Activated gamma-delta T cell (primary cell): ENCODE measurements around the gene DHX8.

Source experiments
- DNase-seq: peaks from one replicate; lab custom pipeline; 2025; lab: John Stamatoyannopoulos, UW

DHX8 gene

GRCh38 chr17:43547189-43547550 lies 63.4 kb downstream of the DHX8 start:
- DNase-seq = no peak

GRCh38 chr17:43547659-43548256 lies 64.0 kb downstream of the DHX8 start:
- DNase-seq = no peak

GRCh38 chr17:43548689-43549379 lies 65.1 kb downstream of the DHX8 start:
- no peak for DNase-seq

GRCh38 chr17:43549496-43549895 lies 65.7 kb downstream of the DHX8 start:
- no peak for DNase-seq

- DNase-seq = no peak
Measured at GRCh38 chr17:43550754-43551153, 67.0 kb downstream of the DHX8 start.

- DNase-seq = no peak
Measured at GRCh38 chr17:43552229-43552837, 68.6 kb downstream of the DHX8 start.

GRCh38 chr17:43553573-43553972 lies 69.8 kb downstream of the DHX8 start:
- DNase-seq = no peak

- DNase-seq = no peak
Measured at GRCh38 chr17:43554857-43555256, 71.1 kb downstream of the DHX8 start.

GRCh38 chr17:43556292-43556691 lies 72.5 kb downstream of the DHX8 start:
- no peak for DNase-seq

- DNase-seq = no peak
Measured at GRCh38 chr17:43558805-43559160, 75.0 kb downstream of the DHX8 start.

GRCh38 chr17:43559161-43559816 lies 75.5 kb downstream of the DHX8 start:
- DNase-seq = no peak

- no peak for DNase-seq
Measured at GRCh38 chr17:43560461-43561427, 77.0 kb downstream of the DHX8 start.

GRCh38 chr17:43562679-43563599 lies 79.2 kb downstream of the DHX8 start:
- no peak for DNase-seq

- no peak for DNase-seq
Measured at GRCh38 chr17:43563600-43564594, 80.1 kb downstream of the DHX8 start.

- DNase-seq = no peak
Measured at GRCh38 chr17:43568506-43569082, 84.8 kb downstream of the DHX8 start.

GRCh38 chr17:43570518-43570928 lies 86.7 kb downstream of the DHX8 start:
- DNase-seq = no peak

- DNase-seq = no peak
Measured at GRCh38 chr17:43572368-43572980, 88.7 kb downstream of the DHX8 start.

GRCh38 chr17:43573579-43574321 lies 90.0 kb downstream of the DHX8 start:
- no peak for DNase-seq
